Prostate gland (tissue), 2 donors: Measurements from ENCODE around the gene AKR1A1.

Experiments
- POLR2A ChIP-seq: fragments of 450-650 bp; IDR thresholded peaks from one replicate; pipeline ENCODE4 v1.6.1; 2016; ENCODE audit warnings: antibody characterized with exemption, mild to moderate bottlenecking
- POLR2AphosphoS5 ChIP-seq: sonication (generic); formaldehyde crosslinking; IDR thresholded peaks from one replicate; pipeline ENCODE4 v1.6.1; 2017; ENCODE audit warnings: antibody characterized with exemption
- TF ChIP-seq, protein P1 (sequence below), 4 experiments: fragments of 200-600 bp in 2 of 4; fragments of 450-650 bp in 2 of 4; sonication (generic) in 2 of 4; IDR thresholded peaks; 1 replicate in 3 of 4; 2 replicates in 1 of 4; pipeline ENCODE4 v1.5.1; 2016 to 2019; ENCODE audit warnings: antibody characterized with exemption in 4 of 4, mild to moderate bottlenecking in 2 of 4, moderate library complexity in 2 of 4

GRCh38 chr1:45567911-45568310, 17.3 kb downstream of the AKR1A1 start:
- TF ChIP-seq POLR2AphosphoS5 (no peak), POLR2A (no peak)
- TF ChIP-seq, protein P1, sequence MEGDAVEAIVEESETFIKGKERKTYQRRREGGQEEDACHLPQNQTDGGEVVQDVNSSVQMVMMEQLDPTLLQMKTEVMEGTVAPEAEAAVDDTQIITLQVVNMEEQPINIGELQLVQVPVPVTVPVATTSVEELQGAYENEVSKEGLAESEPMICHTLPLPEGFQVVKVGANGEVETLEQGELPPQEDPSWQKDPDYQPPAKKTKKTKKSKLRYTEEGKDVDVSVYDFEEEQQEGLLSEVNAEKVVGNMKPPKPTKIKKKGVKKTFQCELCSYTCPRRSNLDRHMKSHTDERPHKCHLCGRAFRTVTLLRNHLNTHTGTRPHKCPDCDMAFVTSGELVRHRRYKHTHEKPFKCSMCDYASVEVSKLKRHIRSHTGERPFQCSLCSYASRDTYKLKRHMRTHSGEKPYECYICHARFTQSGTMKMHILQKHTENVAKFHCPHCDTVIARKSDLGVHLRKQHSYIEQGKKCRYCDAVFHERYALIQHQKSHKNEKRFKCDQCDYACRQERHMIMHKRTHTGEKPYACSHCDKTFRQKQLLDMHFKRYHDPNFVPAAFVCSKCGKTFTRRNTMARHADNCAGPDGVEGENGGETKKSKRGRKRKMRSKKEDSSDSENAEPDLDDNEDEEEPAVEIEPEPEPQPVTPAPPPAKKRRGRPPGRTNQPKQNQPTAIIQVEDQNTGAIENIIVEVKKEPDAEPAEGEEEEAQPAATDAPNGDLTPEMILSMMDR (IDR thresholded peaks at IDR 0.05): no peak
